NCI-H2107 treated with DMSO at 0.1 percent for 48 hours (cell line): ENCODE measurements around the gene COL1A1.
A peak's percentile ranks its signal among the peaks of the same experiment; 100 is the strongest.

Source experiments
- DNase-seq: peaks from one replicate; lab custom pipeline; 2025; ENCODE audit not compliant: unreplicated experiment; lab: John Stamatoyannopoulos, UW

Gene COL1A1

GRCh38 chr17:50200457-50201275, 765 bp downstream of the COL1A1 start:
- DNase-seq: peak; percentile 46

- DNase-seq: peak; percentile 64
Measured at GRCh38 chr17:50199803-50200456, 1.5 kb downstream of the COL1A1 start.

GRCh38 chr17:50199211-50199802, 2.1 kb downstream of the COL1A1 start:
- DNase-seq: no peak

- peak; percentile 13 for DNase-seq
Measured at GRCh38 chr17:50198026-50198669, 3.3 kb downstream of the COL1A1 start.

GRCh38 chr17:50196826-50197225, 4.6 kb downstream of the COL1A1 start:
- DNase-seq: no peak

- no peak for DNase-seq
Measured at GRCh38 chr17:50196036-50196435, 5.4 kb downstream of the COL1A1 start.

GRCh38 chr17:50194934-50195865, 6.2 kb downstream of the COL1A1 start:
- DNase-seq: no peak

GRCh38 chr17:50194140-50194933, 7.1 kb downstream of the COL1A1 start:
- DNase-seq: no peak

- no peak for DNase-seq
Measured at GRCh38 chr17:50192618-50193291, 8.7 kb downstream of the COL1A1 start.

GRCh38 chr17:50192144-50192617, 9.2 kb downstream of the COL1A1 start:
- no peak for DNase-seq

GRCh38 chr17:50191359-50192143, 9.9 kb downstream of the COL1A1 start:
- no peak for DNase-seq

GRCh38 chr17:50190603-50191358, 10.7 kb downstream of the COL1A1 start:
- no peak for DNase-seq

- DNase-seq: no peak
Measured at GRCh38 chr17:50190293-50190602, 11.2 kb downstream of the COL1A1 start.

- DNase-seq: no peak
Measured at GRCh38 chr17:50189550-50190292, 11.7 kb downstream of the COL1A1 start.

- no peak for DNase-seq
Measured at GRCh38 chr17:50188921-50189549, 12.4 kb downstream of the COL1A1 start.

GRCh38 chr17:50188531-50188920, 12.9 kb downstream of the COL1A1 start:
- DNase-seq: no peak
